ENCODE results near the gene RAVER2. TPM values are rescaled to one million over a fixed set of nuclear protein-coding genes. Genes with fewer than 3 reads are reported as not detected.

RAVER2 gene
- total RNA-seq, 4 donors from 2014 or later = 12.5 to 32.9 (median 32.0) TPM

DNA sequence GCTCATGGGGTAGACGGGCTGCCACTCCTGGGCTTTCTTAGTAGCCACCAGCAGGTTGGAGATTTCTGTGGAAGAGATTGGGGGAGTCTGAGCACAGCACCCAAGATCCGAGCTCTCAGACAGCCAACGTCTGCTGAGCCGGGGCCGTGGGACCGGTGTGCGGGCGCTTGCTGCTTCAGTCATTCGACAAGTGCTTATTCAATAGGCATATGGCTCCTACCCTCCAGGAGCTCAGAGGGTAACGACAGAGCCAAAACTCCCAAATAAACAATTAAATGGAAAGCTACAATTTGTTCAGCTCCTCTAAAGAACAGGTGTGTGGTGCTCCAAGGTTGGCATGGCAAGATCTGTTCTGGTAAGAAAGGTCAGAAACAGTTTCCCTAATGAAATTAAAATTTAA, 106.0 kb downstream of the RAVER2 start:
- H3K36me3 ChIP-seq = peaks cover 0 to 95% of the 10 kb centered on the region in 2 donors
- TF ChIP-seq POLR2A (IDR thresholded peaks at IDR 0.05) = no peak
- H3K9me3 ChIP-seq = no peaks in the 10 kb centered on the region
- peaks cover 0 to 5% (median 0%) of the 10 kb centered on the region in 3 donors for H3K4me1 ChIP-seq
- H3K27me3 ChIP-seq = no peaks in the 10 kb centered on the region
- no peak overlapping the region for H3K4me3 ChIP-seq
- WGBS, 2 donors (ENCODE audit: low coverage in 1 of 2) = 100% methylated on average over 1 of the region's 10 CpGs
- no peak for ATAC-seq
- no peak overlapping the region for H3K27ac ChIP-seq

GRCh38 chr1:64851664-64852063, 106.8 kb downstream of the RAVER2 start:
- 80 to 83% methylated on average over 5 to 7 of the region's 7 CpGs for WGBS, 2 donors (ENCODE audit: low coverage in 1 of 2)
- H3K27ac ChIP-seq = no peak overlapping the region
- peaks cover 0 to 95% of the 10 kb centered on the region in 2 donors for H3K36me3 ChIP-seq
- H3K4me1 ChIP-seq = peaks cover 0 to 12% (median 0%) of the 10 kb centered on the region in 3 donors
- no peak overlapping the region for H3K4me3 ChIP-seq
- no peak for ATAC-seq
- no peak for TF ChIP-seq POLR2A (IDR thresholded peaks at IDR 0.05)
- no peak for TF ChIP-seq POLR2AphosphoS5 (IDR thresholded peaks at IDR 0.05)
- TF ChIP-seq CTCF (IDR thresholded peaks at IDR 0.05) = no peak
- TF ChIP-seq EP300 (IDR thresholded peaks at IDR 0.05) = no peak
- H3K9me3 ChIP-seq = no peaks in the 10 kb centered on the region
- H3K27me3 ChIP-seq = no peaks in the 10 kb centered on the region

GRCh38 chr1:64854674-64855073, 109.8 kb downstream of the RAVER2 start:
- no peak for ATAC-seq
- Histone ChIP-seq H3K27me3 (no peaks in the 10 kb centered on the region), H3K4me1 (peaks cover 0 to 11% (median 0%) of the 10 kb centered on the region in 3 donors), H3K27ac (no peak overlapping the region), H3K4me3 (no peak overlapping the region), H3K9me3 (no peaks in the 10 kb centered on the region), H3K36me3 (peaks cover 0 to 95% of the 10 kb centered on the region in 2 donors)
- WGBS, 2 donors (ENCODE audit: low coverage in 1 of 2) = 78 to 91% methylated on average over 3 to 5 of the region's 5 CpGs
- TF ChIP-seq EP300 (IDR thresholded peaks at IDR 0.05) = no peak
- TF ChIP-seq POLR2AphosphoS5 (IDR thresholded peaks at IDR 0.05) = no peak
- TF ChIP-seq POLR2A (IDR thresholded peaks at IDR 0.05) = no peak
- no peak for TF ChIP-seq CTCF (IDR thresholded peaks at IDR 0.05)

DNA sequence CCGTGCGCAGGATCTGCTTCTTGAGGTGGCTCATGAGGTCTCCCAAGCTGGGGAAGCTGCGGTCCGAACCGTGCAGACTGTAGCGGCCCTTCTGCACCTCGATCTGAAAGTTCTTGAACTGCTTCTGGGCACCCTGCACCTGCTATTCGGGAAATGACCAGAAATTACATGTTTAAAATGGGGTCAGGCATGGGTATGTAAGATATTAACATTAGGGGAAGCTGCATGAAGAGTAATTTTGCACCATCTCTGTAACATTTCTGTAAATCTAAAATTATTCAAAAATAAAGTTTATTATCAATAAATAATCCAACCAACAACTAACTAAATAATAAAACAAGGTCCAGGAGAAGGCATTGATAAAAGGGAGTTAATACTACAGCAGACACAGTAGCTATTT, 110.7 kb downstream of the RAVER2 start:
- no peak for TF ChIP-seq CTCF (IDR thresholded peaks at IDR 0.05)
- TF ChIP-seq POLR2AphosphoS5 (IDR thresholded peaks at IDR 0.05) = no peak
- no peak for TF ChIP-seq EP300 (IDR thresholded peaks at IDR 0.05)
- no peak for TF ChIP-seq POLR2A (IDR thresholded peaks at IDR 0.05)
- no peaks in the 10 kb centered on the region for H3K9me3 ChIP-seq
- no peak overlapping the region for H3K27ac ChIP-seq
- H3K27me3 ChIP-seq = no peaks in the 10 kb centered on the region
- H3K4me1 ChIP-seq = peaks cover 0 to 10% (median 0%) of the 10 kb centered on the region in 3 donors
- no peak overlapping the region for H3K4me3 ChIP-seq
- 20 to 91% methylated on average over 1 to 8 of the region's 8 CpGs for WGBS, 2 donors (ENCODE audit: low coverage in 1 of 2)
- H3K36me3 ChIP-seq = peaks cover 0 to 95% of the 10 kb centered on the region in 2 donors
- ATAC-seq = no peak

GRCh38 chr1:64856553-64856952, 111.7 kb downstream of the RAVER2 start:
- peak; percentile 51 for TF ChIP-seq POLR2AphosphoS5 (IDR thresholded peaks at IDR 0.05)
- no peak for TF ChIP-seq EP300 (IDR thresholded peaks at IDR 0.05)
- Histone ChIP-seq H3K27ac (no peak overlapping the region), H3K9me3 (no peaks in the 10 kb centered on the region), H3K4me1 (peaks cover 0 to 10% (median 0%) of the 10 kb centered on the region in 3 donors), H3K36me3 (peaks cover 0 to 90% of the 10 kb centered on the region in 2 donors), H3K4me3 (no peak overlapping the region), H3K27me3 (no peaks in the 10 kb centered on the region)
- 35% methylated on average over 6 of the region's 10 CpGs; no CpG with 5 or more reads in 1 of the 2 donors for WGBS, 2 donors (ENCODE audit: low coverage in 1 of 2)
- ATAC-seq = peak; percentile 75

GRCh38 chr1:64857347-64857746, 112.5 kb downstream of the RAVER2 start:
- H3K4me3 ChIP-seq = no peak overlapping the region
- H3K27ac ChIP-seq = no peak overlapping the region
- H3K27me3 ChIP-seq = no peaks in the 10 kb centered on the region
- no peaks in the 10 kb centered on the region for H3K9me3 ChIP-seq
- no peak for TF ChIP-seq CTCF (IDR thresholded peaks at IDR 0.05)
- no peak for TF ChIP-seq EP300 (IDR thresholded peaks at IDR 0.05)
- no peak for TF ChIP-seq POLR2A (IDR thresholded peaks at IDR 0.05)
- no peak for TF ChIP-seq POLR2AphosphoS5 (IDR thresholded peaks at IDR 0.05)
- no peak for ATAC-seq
- peaks cover 0 to 10% (median 0%) of the 10 kb centered on the region in 3 donors for H3K4me1 ChIP-seq
- WGBS, 2 donors (ENCODE audit: low coverage in 1 of 2) = no CpG with 5 or more reads among the region's 4 CpGs
- H3K36me3 ChIP-seq = peaks cover 0 to 88% of the 10 kb centered on the region in 2 donors

Data from gastroesophageal sphincter (tissue), 4 donors.